SU-DHL-6 (cell line): ENCODE measurements around the gene UHRF1.

ENCODE experiments used
- H2AFZ ChIP-seq: fragments of 200-600 bp; sonication (generic); 2 replicates; pipeline ENCODE4 v1.6.1; 2014; ENCODE audit warnings: low read depth, mild to moderate bottlenecking, moderate library complexity, mixed read lengths, antibody characterized with exemption, low read length; ENCODE audit not compliant: severe bottlenecking
- H3F3A ChIP-seq: fragments of 200-600 bp; shearing (Covaris generic); 2 replicates; pipeline ENCODE4 v1.6.0; 2016; ENCODE audit warnings: antibody characterized with exemption, mild to moderate bottlenecking; ENCODE audit not compliant: insufficient read depth
- H3K27ac ChIP-seq: fragments of 200-600 bp; sonication (generic); 2 replicates; pipeline ENCODE4 v1.5.1; 2016; ENCODE audit warnings: low read depth, mild to moderate bottlenecking, low read length, moderate library complexity, mixed read lengths
- H3K27me3 ChIP-seq: fragments of 200-600 bp; sonication (generic), shearing (Covaris generic); 2 replicates; pipeline ENCODE4 v1.6.0; 2014; ENCODE audit warnings: mild to moderate bottlenecking, low read length
- H3K36me3 ChIP-seq: fragments of 200-600 bp; sonication (generic); 2 replicates; pipeline ENCODE4 v1.6.1; 2014; ENCODE audit warnings: mild to moderate bottlenecking, low read length, mixed read lengths
- H3K4me2 ChIP-seq: fragments of 300-600, 200-600 bp; shearing (Covaris generic), sonication (generic); 2 replicates; pipeline ENCODE4 v1.6.0; 2014; ENCODE audit warnings: low read length, low read depth, mild to moderate bottlenecking; ENCODE audit not compliant: poor library complexity, severe bottlenecking
- H3K4me3 ChIP-seq: fragments of 200-600 bp; sonication (generic); 2 replicates; pipeline ENCODE4 v1.5.1; 2014; ENCODE audit warnings: antibody characterized with exemption, low read length, mild to moderate bottlenecking, mixed read lengths; ENCODE audit not compliant: insufficient read depth, poor library complexity, severe bottlenecking
- H3K79me2 ChIP-seq: fragments of 200-600 bp; sonication (generic); 2 replicates; pipeline ENCODE4 v1.6.1; 2014; ENCODE audit warnings: mild to moderate bottlenecking, low read length, moderate library complexity; ENCODE audit not compliant: insufficient read depth
- H3K9ac ChIP-seq: fragments of 200-600 bp; sonication (generic); 2 replicates; pipeline ENCODE4 v1.7.0; 2014; ENCODE audit warnings: mild to moderate bottlenecking, low read length
- H3K9me2 ChIP-seq: fragments of 200-600 bp; sonication (generic); replicated peaks from 2 replicates; pipeline ENCODE4 v1.6.1; 2014; ENCODE audit warnings: low read length; ENCODE audit not compliant: insufficient read depth
- H3K9me3 ChIP-seq: fragments of 200-600 bp; sonication (generic); 2 replicates; pipeline ENCODE4 v1.6.1; 2014; ENCODE audit warnings: low read length, mixed read lengths; ENCODE audit not compliant: insufficient read depth
- H4K20me1 ChIP-seq: fragments of 200-600 bp; sonication (generic); 2 replicates; pipeline ENCODE4 v1.6.1; 2014; ENCODE audit warnings: low read depth, mild to moderate bottlenecking, antibody characterized with exemption, low read length, moderate library complexity, mixed read lengths
- EZH2phosphoT487 ChIP-seq: fragments of 200-600 bp; sonication (generic), shearing (Covaris generic); conservative IDR thresholded peaks from 2 replicates; pipeline ENCODE4 v1.6.1; 2018; ENCODE audit warnings: mild to moderate bottlenecking, antibody characterized with exemption, low read length, moderate library complexity, mixed read lengths
- TF ChIP-seq, protein P1 (sequence below): fragments of 200-600 bp; sonication (generic); IDR thresholded peaks from one replicate; pipeline ENCODE4 v1.5.1; 2017; ENCODE audit warnings: antibody characterized with exemption, mild to moderate bottlenecking, low read length, moderate library complexity; ENCODE audit not compliant: insufficient read depth, poor library complexity, severe bottlenecking

UHRF1 gene

DNA sequence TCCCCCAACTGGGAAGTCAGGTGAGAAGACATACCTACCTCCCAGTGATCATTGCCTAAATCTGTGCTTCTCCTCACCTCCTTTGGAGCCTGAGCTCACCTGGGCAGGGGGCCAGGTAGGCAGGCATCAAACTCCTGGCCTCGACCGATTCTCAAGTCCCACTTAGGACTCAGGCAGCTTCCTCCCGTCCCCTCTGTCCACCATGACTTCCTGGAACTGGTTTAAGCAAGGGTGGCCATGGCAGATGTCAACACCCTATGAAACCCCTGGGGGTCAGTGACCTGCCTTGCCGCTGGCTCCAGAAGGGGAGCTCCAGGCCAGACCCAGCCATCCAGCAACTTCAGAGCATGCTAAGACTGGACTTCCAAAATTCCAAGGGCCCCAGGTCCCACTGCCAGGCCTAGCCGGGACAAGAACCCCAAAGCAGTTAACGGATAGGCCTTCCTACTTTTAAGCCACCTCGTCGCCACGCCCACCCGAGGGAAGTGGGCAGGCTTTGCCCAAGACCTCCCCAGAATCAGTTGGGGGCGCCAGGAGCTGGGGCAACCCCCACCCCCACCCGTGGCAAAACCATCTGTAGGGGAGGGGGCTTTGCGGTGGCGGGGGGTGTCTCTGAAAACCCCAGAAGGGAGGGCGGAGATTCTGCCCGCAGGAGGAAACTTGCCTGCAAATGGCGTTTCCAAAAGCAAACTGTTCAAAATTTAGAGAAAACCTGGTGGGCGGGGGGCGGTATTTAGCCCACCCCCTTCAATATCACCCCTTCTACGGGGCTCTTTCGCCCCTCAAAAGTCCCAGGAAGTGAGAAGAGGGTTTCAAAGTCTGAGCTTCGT lies 42.5 kb upstream of the UHRF1 start:
- H3K79me2 ChIP-seq, result peaks cover 5% of the 10 kb centered on the region; the same call in 1 of the 2 replicates
- TF ChIP-seq EZH2phosphoT487, result no peak
- TF ChIP-seq, protein P1, sequence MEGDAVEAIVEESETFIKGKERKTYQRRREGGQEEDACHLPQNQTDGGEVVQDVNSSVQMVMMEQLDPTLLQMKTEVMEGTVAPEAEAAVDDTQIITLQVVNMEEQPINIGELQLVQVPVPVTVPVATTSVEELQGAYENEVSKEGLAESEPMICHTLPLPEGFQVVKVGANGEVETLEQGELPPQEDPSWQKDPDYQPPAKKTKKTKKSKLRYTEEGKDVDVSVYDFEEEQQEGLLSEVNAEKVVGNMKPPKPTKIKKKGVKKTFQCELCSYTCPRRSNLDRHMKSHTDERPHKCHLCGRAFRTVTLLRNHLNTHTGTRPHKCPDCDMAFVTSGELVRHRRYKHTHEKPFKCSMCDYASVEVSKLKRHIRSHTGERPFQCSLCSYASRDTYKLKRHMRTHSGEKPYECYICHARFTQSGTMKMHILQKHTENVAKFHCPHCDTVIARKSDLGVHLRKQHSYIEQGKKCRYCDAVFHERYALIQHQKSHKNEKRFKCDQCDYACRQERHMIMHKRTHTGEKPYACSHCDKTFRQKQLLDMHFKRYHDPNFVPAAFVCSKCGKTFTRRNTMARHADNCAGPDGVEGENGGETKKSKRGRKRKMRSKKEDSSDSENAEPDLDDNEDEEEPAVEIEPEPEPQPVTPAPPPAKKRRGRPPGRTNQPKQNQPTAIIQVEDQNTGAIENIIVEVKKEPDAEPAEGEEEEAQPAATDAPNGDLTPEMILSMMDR, result no peak
- H3K27ac ChIP-seq, result peak overlapping the region; percentile 62
- no peaks in the 10 kb centered on the region for H3F3A ChIP-seq
- no peaks in the 10 kb centered on the region for H3K36me3 ChIP-seq
- no peaks in the 10 kb centered on the region for H3K9me2 ChIP-seq
- peak overlapping the region; percentile 77 for H3K9ac ChIP-seq
- H3K4me2 ChIP-seq, result peak overlapping the region; percentile 87
- no peaks in the 10 kb centered on the region for H3K27me3 ChIP-seq
- no peaks in the 10 kb centered on the region for H3K9me3 ChIP-seq
- H3K4me3 ChIP-seq, result peak overlapping the region; percentile 94
- H4K20me1 ChIP-seq, result no peaks in the 10 kb centered on the region
- peak overlapping the region; percentile 55 for H2AFZ ChIP-seq

DNA sequence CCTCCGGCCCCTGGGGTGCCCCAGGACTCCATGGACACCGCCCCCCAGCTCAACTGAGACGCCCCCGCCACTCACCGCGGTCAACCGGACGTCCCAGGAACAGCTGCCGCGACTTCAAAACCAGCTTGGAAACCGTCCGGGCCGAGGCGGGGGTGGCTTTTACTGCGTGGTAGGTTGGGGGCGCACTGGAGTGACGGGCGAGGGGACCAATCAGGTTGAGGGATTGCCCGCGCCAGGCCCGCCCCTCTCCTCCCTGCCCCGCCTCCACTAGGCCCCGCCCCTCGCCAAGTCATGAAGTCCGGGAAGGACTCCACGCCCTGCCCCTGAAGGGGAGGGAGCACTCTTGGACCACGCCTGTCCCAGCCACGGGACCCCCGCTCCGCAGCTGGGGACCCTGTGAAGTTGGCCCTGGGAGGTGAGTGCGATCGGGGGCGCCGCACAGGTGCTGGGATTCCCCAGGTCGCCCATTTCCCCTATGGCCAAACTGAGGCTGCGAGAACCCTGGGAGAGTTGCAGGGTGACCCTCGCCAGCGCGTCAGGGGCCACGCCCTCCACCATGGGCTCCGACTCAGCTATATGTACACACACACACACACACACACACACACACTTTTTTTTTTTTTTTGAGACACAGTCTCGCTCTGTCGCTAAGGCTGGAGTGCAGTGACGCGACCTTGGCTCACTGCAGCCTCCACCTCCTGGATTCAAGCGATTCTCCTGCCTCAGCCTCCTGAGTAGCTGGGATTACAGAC lies 41.6 kb upstream of the UHRF1 start, which contains the start of gene PLIN3:
Gene PLIN3, minus strand, starts transcription at position 134 of the 752 bp plus-strand sequence. CDS start 6,273 bp downstream, outside the sequence.
- Histone ChIP-seq H3K9me3 (no peaks in the 10 kb centered on the region), H3K9ac (peak within 1 kb of the TSS; percentile 77), H3K27ac (peak within 1 kb of the TSS; percentile 62), H3K4me2 (peak within 1 kb of the TSS; percentile 87), H3K4me3 (peak within 1 kb of the TSS; percentile 94), H3F3A (no peaks in the 10 kb centered on the region), H3K36me3 (no peaks in the 10 kb centered on the region), H3K79me2 (peaks cover 5% of the 10 kb centered on the region; the same call in 1 of the 2 replicates), H3K27me3 (no peaks in the 10 kb centered on the region), H3K9me2 (no peaks in the 10 kb centered on the region), H4K20me1 (no peaks in the 10 kb centered on the region), H2AFZ (peak within 1 kb of the TSS; percentile 82)
- no peak for TF ChIP-seq EZH2phosphoT487
- TF ChIP-seq, protein P1, result no peak

- H2AFZ ChIP-seq, result peak overlapping the region; percentile 82
- peaks cover 5% of the 10 kb centered on the region; the same call in 1 of the 2 replicates for H3K79me2 ChIP-seq
- H3K4me3 ChIP-seq, result peak overlapping the region; percentile 94
- no peaks in the 10 kb centered on the region for H3K9me3 ChIP-seq
- no peak overlapping the region for H3K27ac ChIP-seq
- no peak for TF ChIP-seq EZH2phosphoT487
- TF ChIP-seq, protein P1, result no peak
- no peaks in the 10 kb centered on the region for H3F3A ChIP-seq
- H3K9me2 ChIP-seq, result no peaks in the 10 kb centered on the region
- H4K20me1 ChIP-seq, result no peaks in the 10 kb centered on the region
- no peaks in the 10 kb centered on the region for H3K27me3 ChIP-seq
- peak overlapping the region; percentile 80 for H3K4me2 ChIP-seq
- peak overlapping the region; percentile 77 for H3K9ac ChIP-seq
- H3K36me3 ChIP-seq, result no peaks in the 10 kb centered on the region
Measured at GRCh38 chr19:4868286-4868834, 40.9 kb upstream of the UHRF1 start.
